ENCODE measurements around the gene FAF1. TPM values are rescaled to one million over a fixed set of nuclear protein-coding genes. Genes with fewer than 3 reads are reported as not detected.

The FAF1 gene
- total RNA-seq, 4 donors from 2014 or later = 39.7 to 60.6 (median 42.9) TPM

- Histone ChIP-seq H3K27me3 (no peaks in the 10 kb centered on the region), H3K9me3 (no peaks in the 10 kb centered on the region), H3K36me3 (no peaks in the 10 kb centered on the region), H3K27ac (replicated peaks in 1 of 4) (no peak overlapping the region), H3K4me1 (peaks cover 4 to 18% (median 10%) of the 10 kb centered on the region in 4 donors), H3K4me3 (no peak overlapping the region)
- 75% methylated on average over 1 of the region's 1 CpG for WGBS
- TF ChIP-seq EP300 (IDR thresholded peaks at IDR 0.05) (no peak), POLR2A (IDR thresholded peaks at IDR 0.05; ENCODE audit: low read depth) (no peak), POLR2AphosphoS5 (IDR thresholded peaks at IDR 0.05) (no peak), CTCF (IDR thresholded peaks at IDR 0.05) (no peak)
- no peak for DNase-seq (ENCODE audit: extremely low spot score)
- intact Hi-C loops (cut with DNase I) = no loop called here
Observed at GRCh38 chr1:50950396-50950795, 9.7 kb downstream of the FAF1 start.

GRCh38 chr1:50949286-50949982, 10.6 kb downstream of the FAF1 start:
- no peaks in the 10 kb centered on the region for H3K36me3 ChIP-seq
- H3K27ac ChIP-seq (replicated peaks in 1 of 4) = no peak overlapping the region
- intact Hi-C loops (cut with DNase I) = no loop called here
- H3K4me1 ChIP-seq = peaks cover 4 to 12% (median 10%) of the 10 kb centered on the region in 4 donors
- TF ChIP-seq EP300 (IDR thresholded peaks at IDR 0.05) (no peak), POLR2AphosphoS5 (IDR thresholded peaks at IDR 0.05) (no peak), CTCF (IDR thresholded peaks at IDR 0.05) (no peak), POLR2A (IDR thresholded peaks at IDR 0.05; ENCODE audit: low read depth) (no peak)
- DNase-seq (ENCODE audit: extremely low spot score) = no peak
- WGBS = 89% methylated on average over 8 of the region's 9 CpGs
- no peaks in the 10 kb centered on the region for H3K9me3 ChIP-seq
- H3K27me3 ChIP-seq = no peaks in the 10 kb centered on the region
- H3K4me3 ChIP-seq = no peak overlapping the region

- H3K36me3 ChIP-seq = no peaks in the 10 kb centered on the region
- peaks cover 0 to 4% (median 0%) of the 10 kb centered on the region in 4 donors for H3K4me1 ChIP-seq
- H3K27me3 ChIP-seq = no peaks in the 10 kb centered on the region
- intact Hi-C loops (cut with DNase I) = no loop called here
- 97% methylated on average over 1 of the region's 1 CpG for WGBS
- DNase-seq (ENCODE audit: extremely low spot score) = no peak
- TF ChIP-seq POLR2AphosphoS5 (IDR thresholded peaks at IDR 0.05) (no peak), EP300 (IDR thresholded peaks at IDR 0.05) (no peak), CTCF (IDR thresholded peaks at IDR 0.05) (no peak), POLR2A (IDR thresholded peaks at IDR 0.05; ENCODE audit: low read depth) (no peak)
- no peak overlapping the region for H3K4me3 ChIP-seq
- no peaks in the 10 kb centered on the region for H3K9me3 ChIP-seq
- H3K27ac ChIP-seq (replicated peaks in 1 of 4) = no peak overlapping the region
Observed at GRCh38 chr1:50942334-50942733, 17.7 kb downstream of the FAF1 start.

- no peak for DNase-seq (ENCODE audit: extremely low spot score)
- intact Hi-C loops (cut with DNase I) = no loop called here
- Histone ChIP-seq H3K36me3 (no peaks in the 10 kb centered on the region), H3K27me3 (no peaks in the 10 kb centered on the region), H3K27ac (replicated peaks in 1 of 4) (no peak overlapping the region), H3K4me3 (no peak overlapping the region), H3K9me3 (no peaks in the 10 kb centered on the region), H3K4me1 (peaks cover 0 to 11% (median 4%) of the 10 kb centered on the region in 4 donors)
- TF ChIP-seq POLR2A (IDR thresholded peaks at IDR 0.05; ENCODE audit: low read depth) (no peak), EP300 (IDR thresholded peaks at IDR 0.05) (no peak), POLR2AphosphoS5 (IDR thresholded peaks at IDR 0.05) (no peak), CTCF (IDR thresholded peaks at IDR 0.05) (no peak)
- WGBS = 93% methylated on average over 3 of the region's 3 CpGs
Observed at GRCh38 chr1:50940291-50940690, 19.8 kb downstream of the FAF1 start.

Measured in esophagus muscularis mucosa (tissue), 4 donors.